Endodermal cell (in vitro differentiated cells): ENCODE measurements around the gene ANKRD31. TPM values are rescaled to one million over a fixed set of nuclear protein-coding genes. Genes with fewer than 3 reads are reported as not detected.

Source experiments
- DNase-seq: peaks from one replicate; pipeline ENCODE4 v3.0.0-alpha.2; 2017
- H3K27ac ChIP-seq: 2 replicates; pipeline ENCODE4 v1.5.1; 2013; ENCODE audit warnings: mild to moderate bottlenecking, low read depth, low read length, moderate library complexity
- H3K27me3 ChIP-seq: 2 replicates; pipeline ENCODE4 v1.6.1; 2013; ENCODE audit warnings: mild to moderate bottlenecking, low read length, moderate library complexity; ENCODE audit not compliant: insufficient read depth, control insufficient read depth, poor library complexity, severe bottlenecking
- H3K36me3 ChIP-seq: 2 replicates; pipeline ENCODE4 v1.7.0; 2013; ENCODE audit warnings: mild to moderate bottlenecking, low read length, moderate library complexity; ENCODE audit not compliant: control insufficient read depth, insufficient read depth
- H3K4me1 ChIP-seq: one replicate; pipeline ENCODE4 v1.7.0; 2013; ENCODE audit warnings: low read length; ENCODE audit not compliant: control insufficient read depth, insufficient read depth
- H3K4me3 ChIP-seq: 2 replicates; pipeline ENCODE4 v1.5.1; 2013; ENCODE audit warnings: mild to moderate bottlenecking, low read length, moderate library complexity
- H3K9ac ChIP-seq: 2 replicates; pipeline ENCODE4 v1.6.1; 2013; ENCODE audit warnings: mild to moderate bottlenecking, low read length, moderate library complexity; ENCODE audit not compliant: poor library complexity, severe bottlenecking; ENCODE audit errors: extremely low read depth
- H3K9me3 ChIP-seq: 2 replicates; pipeline ENCODE4 v1.6.1; 2013; ENCODE audit warnings: mild to moderate bottlenecking, low read length, moderate library complexity; ENCODE audit not compliant: control insufficient read depth
- H3K27ac Mint-ChIP-seq: 2 replicates; pipeline ENCODE4 v1.8.0; 2020; ENCODE audit warnings: mixed read lengths
- H3K27me3 Mint-ChIP-seq: 2 replicates; pipeline ENCODE4 v1.8.0; 2021; ENCODE audit warnings: mild to moderate bottlenecking, mixed read lengths; ENCODE audit not compliant: insufficient read depth
- H3K36me3 Mint-ChIP-seq: 2 replicates; pipeline ENCODE4 v1.8.0; 2020; ENCODE audit warnings: low read depth, mixed read lengths
- H3K4me1 Mint-ChIP-seq: 2 replicates; pipeline ENCODE4 v1.8.0; 2020; ENCODE audit warnings: mixed read lengths
- H3K4me3 Mint-ChIP-seq: 2 replicates; pipeline ENCODE4 v1.8.0; 2020; ENCODE audit warnings: mild to moderate bottlenecking, moderate library complexity, mixed read lengths
- H3K9me3 Mint-ChIP-seq: 2 replicates; pipeline ENCODE4 v1.8.0; 2020; ENCODE audit warnings: mild to moderate bottlenecking, mixed read lengths
- CTCF ChIP-seq: fragments of 200-600 bp; sonication (generic); conservative IDR thresholded peaks from 2 replicates; pipeline ENCODE4 v1.5.0; 2021; ENCODE audit warnings: antibody characterized with exemption, mild to moderate bottlenecking
- WGBS, 2 experiments: methylation state at CpG; one replicate each; pipeline versions ENCODE4 v1.1.5 to v1.1.7; 2013; ENCODE audit warnings: missing lambda C conversion rate in 2 of 2, mixed read lengths in 1 of 2; ENCODE audit not compliant: insufficient coverage in 1 of 2, insufficient read length in 1 of 2; 5-methylcytosine and 5-hydroxymethylcytosine counted together
- total RNA-seq, 2 donors: library from RNA; stranded (reverse); fragmentation: NEBNext Ultra II Directional in 1 of 2; extraction: Animal tissue kit (Norgen Biotek cat#: 25700) in 1 of 2; gene quantifications; 2 replicates in 1 of 2; 3 replicates in 1 of 2; pipeline ENCODE4 v1.2.1, GENCODE V29; 2021

The ANKRD31 gene
- total RNA-seq, 2 donors from 2014 or later: 0.13 to 0.29 TPM

GRCh38 chr5:75072061-75072460, 164.6 kb downstream of the ANKRD31 start:
- peaks cover 18% of the 10 kb centered on the region for H3K4me1 Mint-ChIP-seq
- no peak overlapping the region for H3K9ac ChIP-seq
- no peak overlapping the region for H3K4me3 ChIP-seq
- DNase-seq: no peak
- no peaks in the 10 kb centered on the region for H3K9me3 Mint-ChIP-seq
- H3K27me3 ChIP-seq: no peaks in the 10 kb centered on the region
- H3K27ac Mint-ChIP-seq: no peak overlapping the region
- H3K27me3 Mint-ChIP-seq: peaks cover 3% of the 10 kb centered on the region
- TF ChIP-seq CTCF: no peak
- no peaks in the 10 kb centered on the region for H3K9me3 ChIP-seq
- H3K36me3 ChIP-seq: no peaks in the 10 kb centered on the region
- H3K4me3 Mint-ChIP-seq: no peak overlapping the region
- peaks cover 8% of the 10 kb centered on the region for H3K4me1 ChIP-seq
- no peak overlapping the region for H3K27ac ChIP-seq
- H3K36me3 Mint-ChIP-seq: no peaks in the 10 kb centered on the region

GRCh38 chr5:75071100-75071499, 165.6 kb downstream of the ANKRD31 start:
- H3K9ac ChIP-seq: no peak overlapping the region
- no peak for TF ChIP-seq CTCF
- Mint-ChIP-seq H3K27ac (no peak overlapping the region), H3K9me3 (no peaks in the 10 kb centered on the region), H3K27me3 (peaks cover 3% of the 10 kb centered on the region), H3K36me3 (no peaks in the 10 kb centered on the region), H3K4me3 (no peak overlapping the region), H3K4me1 (peaks cover 14% of the 10 kb centered on the region)
- H3K4me3 ChIP-seq: no peak overlapping the region
- H3K9me3 ChIP-seq: no peaks in the 10 kb centered on the region
- no peaks in the 10 kb centered on the region for H3K27me3 ChIP-seq
- no peak overlapping the region for H3K27ac ChIP-seq
- no peaks in the 10 kb centered on the region for H3K36me3 ChIP-seq
- DNase-seq: no peak
- peaks cover 2% of the 10 kb centered on the region for H3K4me1 ChIP-seq

GRCh38 chr5:75067434-75067833, 169.2 kb downstream of the ANKRD31 start:
- no peak for TF ChIP-seq CTCF
- Mint-ChIP-seq H3K4me1 (peaks cover 3% of the 10 kb centered on the region), H3K27ac (no peak overlapping the region), H3K4me3 (no peak overlapping the region), H3K9me3 (no peaks in the 10 kb centered on the region), H3K27me3 (peaks cover 3% of the 10 kb centered on the region), H3K36me3 (no peaks in the 10 kb centered on the region)
- Histone ChIP-seq H3K4me1 (no peaks in the 10 kb centered on the region), H3K27me3 (no peaks in the 10 kb centered on the region), H3K9me3 (no peaks in the 10 kb centered on the region), H3K4me3 (no peak overlapping the region), H3K9ac (no peak overlapping the region), H3K27ac (no peak overlapping the region), H3K36me3 (no peaks in the 10 kb centered on the region)
- 98% methylated on average over 3 of the region's 3 CpGs; no CpG with 5 or more reads in 1 of the 2 experiments for WGBS, 2 experiments
- DNase-seq: no peak
